K562 (cell line): Measurements from ENCODE around the gene OPCML. TPM values are rescaled to one million over a fixed set of nuclear protein-coding genes. Genes with fewer than 3 reads are reported as not detected.

Experiments
- ATAC-seq: fragments of 200-7000 bp; cut with Tn5 transposase; 3 replicates; pipeline ENCODE4 v1.9.1; 2020; ENCODE audit warnings: moderate library complexity
- BruUV-seq: library from RNA; stranded (reverse); fragments of 400-500 nt; replicated peaks from 2 replicates; lab custom pipeline; 2021; lab: Mats Ljungman, UMichigan
- CTCF ChIA-PET: fragments of 300-600 bp; formaldehyde crosslinking; extraction: SDS; loops from one replicate; lab custom pipeline; 2021; ENCODE audit warnings: low intra/inter-chr PET ratio; lab: Yijun Ruan, JAX
- POLR2A ChIA-PET: fragments of 300-600, 350-650 bp; sonication (Branson Sonifier 250); formaldehyde crosslinking; extraction: SDS; loops from one replicate; lab custom pipeline; 2021; ENCODE audit warnings: antibody characterized with exemption, inconsistent platforms; lab: Yijun Ruan, JAX
- DNase-seq, 4 experiments: peaks; one replicate each; pipeline versions ENCODE4 v3.0.0 to v3.0.0-alpha.2; 2011 to 2018; ENCODE audit warnings: low spot score in 3 of 4, mixed read lengths in 3 of 4; ENCODE audit errors: extremely low read depth in 1 of 4
- FAIRE-seq: peaks from 2 replicates; lab custom pipeline; 2011; peaks lifted over from hg19 to GRCh38; lab: Jason Lieb, UNC
- H2AFZ ChIP-seq: 2 replicates; pipeline ENCODE4 v1.6.0; 2011; ENCODE audit warnings: low read depth, low read length, control low read depth, inconsistent platforms
- H3K27ac ChIP-seq: fragments of 200-600 bp; 3 replicates; pipeline ENCODE4 v1.8.0; 2011; ENCODE audit warnings: low read depth, mild to moderate bottlenecking, control low read depth, inconsistent platforms, low read length, moderate library complexity, mixed read lengths; ENCODE audit errors: extremely low read depth
- H3K27me3 ChIP-seq, 2 experiments: fragments of 300-600 bp in 1 of 2; 2 replicates in 1 of 2; 3 replicates in 1 of 2; pipeline versions ENCODE4 v1.6.0 to v1.8.0; 2011; ENCODE audit warnings: inconsistent platforms in 2 of 2, low read length in 2 of 2, mild to moderate bottlenecking in 1 of 2, mixed read lengths in 1 of 2, moderate library complexity in 1 of 2; ENCODE audit not compliant: control insufficient read depth in 2 of 2, insufficient read depth in 2 of 2
- H3K36me3 ChIP-seq: fragments of 300-600 bp; 3 replicates; pipeline ENCODE4 v1.8.0; 2011; ENCODE audit warnings: mild to moderate bottlenecking, low read length, inconsistent platforms; ENCODE audit not compliant: control insufficient read depth, insufficient read depth
- H3K4me1 ChIP-seq, 2 experiments: fragments of 200-600 bp in 1 of 2; replicated peaks in 1 of 2; 2 replicates in 1 of 2; 3 replicates in 1 of 2; pipeline versions ENCODE4 v1.5.1 to v1.8.0; 2011; ENCODE audit warnings: inconsistent platforms in 2 of 2, low read length in 2 of 2, mild to moderate bottlenecking in 1 of 2, mixed read lengths in 1 of 2, moderate library complexity in 1 of 2; ENCODE audit not compliant: control insufficient read depth in 2 of 2, insufficient read depth in 2 of 2
- H3K4me2 ChIP-seq: 2 replicates; pipeline ENCODE4 v1.6.1; 2011; ENCODE audit warnings: low read length, control low read depth, inconsistent platforms, mixed read lengths; ENCODE audit not compliant: insufficient read depth
- H3K4me3 ChIP-seq: fragments of 200-600 bp; sonication (generic), shearing (Covaris generic); 2 replicates; pipeline ENCODE4 v1.5.1; 2016; ENCODE audit warnings: control low read depth, inconsistent platforms
- H3K79me2 ChIP-seq: fragments of 200-600 bp; 3 replicates; pipeline ENCODE4 v1.8.0; 2011; ENCODE audit warnings: low read length, inconsistent platforms; ENCODE audit not compliant: control insufficient read depth, insufficient read depth
- H3K9ac ChIP-seq, 2 experiments: 2 replicates each; pipeline versions ENCODE4 v1.6.0 to v1.6.1; 2011; ENCODE audit warnings: low read depth in 2 of 2, low read length in 2 of 2, control low read depth in 1 of 2, inconsistent platforms in 1 of 2, mild to moderate bottlenecking in 1 of 2, mixed read lengths in 1 of 2; ENCODE audit not compliant: insufficient read depth in 1 of 2
- H3K9me1 ChIP-seq: one replicate; pipeline ENCODE4 v1.6.0; 2011; ENCODE audit warnings: inconsistent platforms, mild to moderate bottlenecking, low read length, moderate library complexity; ENCODE audit not compliant: control insufficient read depth, insufficient read depth
- H3K9me3 ChIP-seq: replicated peaks from 2 replicates; pipeline ENCODE4 v1.5.1; 2011; ENCODE audit warnings: low read depth, low read length, inconsistent platforms; ENCODE audit not compliant: control insufficient read depth, insufficient read depth
- H4K20me1 ChIP-seq: replicated peaks from 2 replicates; pipeline ENCODE4 v1.6.1; 2011; ENCODE audit warnings: low read length, inconsistent platforms, mixed read lengths; ENCODE audit not compliant: control insufficient read depth, insufficient read depth
- DPF2 ChIP-seq: fragments of 450-650 bp; IDR thresholded peaks from 2 replicates; pipeline ENCODE4 v1.6.1; 2016
- HMGN3 ChIP-seq: IDR thresholded peaks from 2 replicates; pipeline ENCODE4 v1.6.1; 2011; ENCODE audit warnings: borderline replicate concordance, low read depth, mild to moderate bottlenecking, mixed read lengths, low read length; ENCODE audit not compliant: insufficient read length; ENCODE audit errors: extremely low read depth
- MTF1 ChIP-seq: fragments of 250-450 bp; sonication (Bioruptor Pico); IDR thresholded peaks from 2 replicates; pipeline ENCODE4 v1.9.0; 2021; ENCODE audit warnings: moderate library complexity, mild to moderate bottlenecking, inconsistent platforms, borderline replicate concordance
- NEUROD1 ChIP-seq: fragments of 150-350 bp; IDR thresholded peaks from 2 replicates; pipeline ENCODE4 v1.6.1; 2014; ENCODE audit warnings: borderline replicate concordance, low read length, low read depth; ENCODE audit not compliant: partially characterized antibody
- NRF1 ChIP-seq, 2 experiments: fragments of 450-650 bp; IDR thresholded peaks in 1 of 2; conservative IDR thresholded peaks in 1 of 2; 2 replicates each; pipeline ENCODE4 v1.6.1; 2014; ENCODE audit warnings: mild to moderate bottlenecking in 2 of 2
- OTX1 ChIP-seq: fragments of 450-650 bp; formaldehyde crosslinking; IDR thresholded peaks from 2 replicates; pipeline ENCODE4 v1.4.0; 2022; ENCODE audit warnings: mild to moderate bottlenecking
- POLR2AphosphoS5 ChIP-seq: IDR thresholded peaks from 2 replicates; pipeline ENCODE4 v1.6.1; 2011; ENCODE audit warnings: mild to moderate bottlenecking, low read depth, low read length, moderate library complexity; ENCODE audit not compliant: control insufficient read depth, insufficient read depth
- SMAD4 ChIP-seq: fragments of 250-450 bp; sonication (Bioruptor Pico); conservative IDR thresholded peaks from 2 replicates; pipeline ENCODE4 v1.8.0; 2021; ENCODE audit warnings: inconsistent platforms, mild to moderate bottlenecking, moderate library complexity
- USF1 ChIP-seq: sonication (generic); formaldehyde crosslinking; IDR thresholded peaks from 2 replicates; pipeline ENCODE4 v1.9.0; 2022; ENCODE audit warnings: mild to moderate bottlenecking, missing genetic modification reagents
- XRCC5 ChIP-seq: fragments of 200-400 bp; formaldehyde crosslinking; IDR thresholded peaks from 2 replicates; pipeline ENCODE4 v1.6.1; 2017; ENCODE audit warnings: low read depth, mild to moderate bottlenecking, low read length
- ZBTB26 ChIP-seq: fragments of 450-650 bp; formaldehyde crosslinking; IDR thresholded peaks from 2 replicates; pipeline ENCODE4 v1.4.0; 2022; ENCODE audit warnings: missing genetic modification characterization
- ZFP36 ChIP-seq: fragments of 150-350 bp; IDR thresholded peaks from 2 replicates; pipeline ENCODE4 v1.6.1; 2018; ENCODE audit warnings: low read length, low read depth; ENCODE audit not compliant: partially characterized antibody
- WGBS: fragments of 100-300 bp; shearing (Covaris generic); methylation state at CpG from one replicate; pipeline ENCODE4 v1.1.6; 2016; ENCODE audit warnings: low coverage, mixed read lengths; ENCODE audit not compliant: insufficient coverage; ENCODE audit errors: missing lambda C conversion rate; 5-methylcytosine and 5-hydroxymethylcytosine counted together
- in situ Hi-C: fragments of 300-500 bp; cut with MboI; formaldehyde crosslinking; loops from 4 replicates; pipeline ENCODE4 v1.15.0; 2018; ENCODE audit warnings: inconsistent platforms, mixed read lengths
- intact Hi-C: fragments of 100-400 bp; cut with micrococcal nuclease; formaldehyde crosslinking; loops from 2 replicates; pipeline ENCODE4 v1.14.2; 2022
- polyA plus RNA-seq, 8 experiments: library from polyadenylated mRNA; depleted of rRNA in 4 of 8; stranded (reverse) in 5 of 8; unstranded in 3 of 8; fragments of >200 nt; fragmentation: Nextera tagmentation in 2 of 8; fragmentation: Illumina TruSeq in 1 of 8; extraction: Ambion mirVana in 2 of 8; extraction: Trizol in 1 of 8; gene quantifications; 2 replicates each; pipeline versions ENCODE4 v1.2.1 to v1.2.3, GENCODE V29; 2011 to 2014; ENCODE audit warnings: inconsistent platforms in 1 of 8, missing spikeins in 1 of 8
- total RNA-seq, 7 experiments: library from RNA; depleted of rRNA in 6 of 7; stranded (reverse); fragments of >200 nt in 6 of 7; fragmentation: Illumina TruSeq in 2 of 7; extraction: Trizol in 2 of 7; gene quantifications; 2 replicates each; pipeline versions ENCODE4 v1.2.1 to v1.2.3, GENCODE V29; 2011 to 2021; ENCODE audit warnings: low replicate concordance in 1 of 7
- TF ChIP-seq, protein P1 (sequence below): fragments of 450-650 bp; IDR thresholded peaks from 2 replicates; pipeline ENCODE4 v1.6.1; 2016; ENCODE audit warnings: borderline replicate concordance
- TF ChIP-seq, protein P2 (sequence below): fragments of 450-650 bp; formaldehyde crosslinking; IDR thresholded peaks from 2 replicates; pipeline ENCODE4 v1.4.0; 2020; ENCODE audit warnings: mild to moderate bottlenecking, moderate library complexity

The OPCML gene
- total and polyA plus RNA-seq, 9 of the 15 experiments (the other 6 are each of a cell fraction or from before 2014, with no cell fraction given) = not detected

DNA sequence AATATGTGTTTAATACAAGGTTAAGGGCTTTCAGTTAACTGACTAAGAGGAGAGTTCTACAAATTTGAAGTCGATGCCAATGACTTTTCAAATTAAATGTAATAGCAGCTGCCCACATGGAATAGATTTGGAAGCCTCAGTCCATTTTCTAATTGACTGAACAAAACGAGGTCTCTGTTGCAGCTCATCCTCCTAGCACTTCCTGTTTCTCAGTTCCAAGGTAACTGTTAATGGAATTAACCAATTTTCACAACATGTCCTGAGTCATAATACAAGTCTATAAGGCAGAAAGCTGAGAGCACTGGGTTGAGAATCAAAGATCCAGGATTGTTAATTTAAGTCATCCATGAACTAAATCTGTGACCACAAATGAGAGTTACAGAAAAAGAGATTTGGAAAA, 177.2 kb downstream of the OPCML start:
- H3K9me3 ChIP-seq = peaks cover 2% of the 10 kb centered on the region; the same call in 1 of the 2 replicates
- no peaks in the 10 kb centered on the region for H3K36me3 ChIP-seq
- no peak overlapping the region for H3K4me3 ChIP-seq
- ATAC-seq = no peak
- no peak overlapping the region for H3K27ac ChIP-seq
- no peaks in the 10 kb centered on the region for H3K4me1 ChIP-seq
- no peak for DNase-seq
- no peak for FAIRE-seq
- 0% methylated on average over 2 of the region's 2 CpGs for WGBS
- no peaks in the 10 kb centered on the region for H3K9me1 ChIP-seq
- H2AFZ ChIP-seq = no peak overlapping the region
- H4K20me1 ChIP-seq = no peaks in the 10 kb centered on the region
- in situ Hi-C loops = no loop called here
- intact Hi-C loops = no loop called here
- POLR2A ChIA-PET = no interaction called here
- no TSS peak for BruUV-seq
- no peaks in the 10 kb centered on the region for H3K27me3 ChIP-seq
- no peak overlapping the region for H3K9ac ChIP-seq
- H3K4me2 ChIP-seq = no peak overlapping the region
- CTCF ChIA-PET = no interaction called here
- no peaks in the 10 kb centered on the region for H3K79me2 ChIP-seq
- TF ChIP-seq SMAD4 (CRISPR knock-in tag) = no peak
- TF ChIP-seq POLR2AphosphoS5 = no peak
- TF ChIP-seq HMGN3 = no peak
- no peak for TF ChIP-seq NRF1 (conservative IDR thresholded peaks at IDR 0.05 in 1 of 2, IDR thresholded peaks at IDR 0.05 in 1 of 2)
- no peak for TF ChIP-seq NEUROD1
- TF ChIP-seq, protein P1, sequence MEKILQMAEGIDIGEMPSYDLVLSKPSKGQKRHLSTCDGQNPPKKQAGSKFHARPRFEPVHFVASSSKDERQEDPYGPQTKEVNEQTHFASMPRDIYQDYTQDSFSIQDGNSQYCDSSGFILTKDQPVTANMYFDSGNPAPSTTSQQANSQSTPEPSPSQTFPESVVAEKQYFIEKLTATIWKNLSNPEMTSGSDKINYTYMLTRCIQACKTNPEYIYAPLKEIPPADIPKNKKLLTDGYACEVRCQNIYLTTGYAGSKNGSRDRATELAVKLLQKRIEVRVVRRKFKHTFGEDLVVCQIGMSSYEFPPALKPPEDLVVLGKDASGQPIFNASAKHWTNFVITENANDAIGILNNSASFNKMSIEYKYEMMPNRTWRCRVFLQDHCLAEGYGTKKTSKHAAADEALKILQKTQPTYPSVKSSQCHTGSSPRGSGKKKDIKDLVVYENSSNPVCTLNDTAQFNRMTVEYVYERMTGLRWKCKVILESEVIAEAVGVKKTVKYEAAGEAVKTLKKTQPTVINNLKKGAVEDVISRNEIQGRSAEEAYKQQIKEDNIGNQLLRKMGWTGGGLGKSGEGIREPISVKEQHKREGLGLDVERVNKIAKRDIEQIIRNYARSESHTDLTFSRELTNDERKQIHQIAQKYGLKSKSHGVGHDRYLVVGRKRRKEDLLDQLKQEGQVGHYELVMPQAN = no peak
- no peak for TF ChIP-seq USF1 (CRISPR knock-in tag)
- no peak for TF ChIP-seq ZBTB26 (CRISPR knock-in tag)
- no peak for TF ChIP-seq MTF1 (CRISPR knock-in tag)
- TF ChIP-seq OTX1 = no peak
- no peak for TF ChIP-seq ZFP36
- TF ChIP-seq DPF2 = no peak
- TF ChIP-seq, protein P2, sequence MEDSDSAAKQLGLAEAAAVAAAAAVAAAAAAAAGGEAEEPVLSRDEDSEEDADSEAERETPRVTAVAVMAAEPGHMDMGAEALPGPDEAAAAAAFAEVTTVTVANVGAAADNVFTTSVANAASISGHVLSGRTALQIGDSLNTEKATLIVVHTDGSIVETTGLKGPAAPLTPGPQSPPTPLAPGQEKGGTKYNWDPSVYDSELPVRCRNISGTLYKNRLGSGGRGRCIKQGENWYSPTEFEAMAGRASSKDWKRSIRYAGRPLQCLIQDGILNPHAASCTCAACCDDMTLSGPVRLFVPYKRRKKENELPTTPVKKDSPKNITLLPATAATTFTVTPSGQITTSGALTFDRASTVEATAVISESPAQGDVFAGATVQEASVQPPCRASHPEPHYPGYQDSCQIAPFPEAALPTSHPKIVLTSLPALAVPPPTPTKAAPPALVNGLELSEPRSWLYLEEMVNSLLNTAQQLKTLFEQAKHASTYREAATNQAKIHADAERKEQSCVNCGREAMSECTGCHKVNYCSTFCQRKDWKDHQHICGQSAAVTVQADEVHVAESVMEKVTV = no peak
- TF ChIP-seq XRCC5 = no peak
